Gastroesophageal sphincter (tissue), 4 donors: Measurements from ENCODE around the gene CACNG4. TPM values are rescaled to one million over a fixed set of nuclear protein-coding genes. Genes with fewer than 3 reads are reported as not detected.

Experiments used
- ATAC-seq: fragments of 150-250 bp; one replicate; pipeline ENCODE4 v1.9.1; 2016; ENCODE audit warnings: mild to moderate bottlenecking, moderate library complexity
- H3K27ac ChIP-seq, 4 donors: fragments of 200-600 bp; sonication (generic) in 3 of 4; 1 replicate in 3 of 4; 2 replicates in 1 of 4; pipeline ENCODE4 v1.5.1; 2016 to 2019
- H3K27me3 ChIP-seq: fragments of 200-600 bp; sonication (generic); one replicate; pipeline ENCODE4 v1.5.1; 2019
- H3K36me3 ChIP-seq, 2 donors: fragments of 200-600 bp; sonication (generic); one replicate each; pipeline ENCODE4 v1.5.1; 2019; ENCODE audit warnings: control low read depth in 1 of 2
- H3K4me1 ChIP-seq, 3 donors: fragments of 200-600 bp; sonication (generic); 1 replicate in 2 of 3; 2 replicates in 1 of 3; pipeline ENCODE4 v1.5.1; 2016 to 2019; ENCODE audit warnings: control low read depth in 2 of 3
- H3K4me3 ChIP-seq, 2 donors: fragments of 200-600 bp; sonication (generic); one replicate each; pipeline ENCODE4 v1.5.1; 2019; ENCODE audit warnings: mild to moderate bottlenecking in 1 of 2, moderate library complexity in 1 of 2
- H3K9me3 ChIP-seq, 3 donors: fragments of 200-600 bp; sonication (generic); one replicate each; pipeline ENCODE4 v1.5.1; 2017 to 2019; ENCODE audit warnings: control low read depth in 2 of 3
- EP300 ChIP-seq: sonication (generic); formaldehyde crosslinking; IDR thresholded peaks from one replicate; pipeline ENCODE4 v1.6.1; 2017; ENCODE audit warnings: antibody characterized with exemption, mild to moderate bottlenecking
- POLR2A ChIP-seq, 2 donors: fragments of 450-650 bp; IDR thresholded peaks; one replicate each; pipeline ENCODE4 v1.6.1; 2017; ENCODE audit warnings: antibody characterized with exemption in 2 of 2, mild to moderate bottlenecking in 2 of 2, moderate library complexity in 1 of 2
- POLR2AphosphoS5 ChIP-seq: sonication (generic); formaldehyde crosslinking; IDR thresholded peaks from one replicate; pipeline ENCODE4 v1.6.1; 2017; ENCODE audit warnings: antibody characterized with exemption
- WGBS, 2 donors: methylation state at CpG; one replicate each; pipeline ENCODE4 v1.1.5; 2018; ENCODE audit warnings: low coverage in 1 of 2; 5-methylcytosine and 5-hydroxymethylcytosine counted together
- total RNA-seq, 4 donors: library from RNA; depleted of rRNA; stranded (reverse); fragments of >200 nt; gene quantifications; one replicate each; pipeline ENCODE4 v1.1.0, GENCODE V29; 2016
- TF ChIP-seq, protein P1 (sequence below), 4 experiments: fragments of 200-600 bp in 2 of 4; fragments of 450-650 bp in 2 of 4; sonication (generic) in 1 of 4; IDR thresholded peaks; one replicate each; pipeline ENCODE4 v1.5.1; 2017 to 2019; ENCODE audit warnings: antibody characterized with exemption in 4 of 4, mild to moderate bottlenecking in 2 of 4, moderate library complexity in 2 of 4

Gene CACNG4
- total RNA-seq, 4 donors from 2014 or later: 0.13 to 13.5 (median 2.1) TPM; not detected in 1

DNA sequence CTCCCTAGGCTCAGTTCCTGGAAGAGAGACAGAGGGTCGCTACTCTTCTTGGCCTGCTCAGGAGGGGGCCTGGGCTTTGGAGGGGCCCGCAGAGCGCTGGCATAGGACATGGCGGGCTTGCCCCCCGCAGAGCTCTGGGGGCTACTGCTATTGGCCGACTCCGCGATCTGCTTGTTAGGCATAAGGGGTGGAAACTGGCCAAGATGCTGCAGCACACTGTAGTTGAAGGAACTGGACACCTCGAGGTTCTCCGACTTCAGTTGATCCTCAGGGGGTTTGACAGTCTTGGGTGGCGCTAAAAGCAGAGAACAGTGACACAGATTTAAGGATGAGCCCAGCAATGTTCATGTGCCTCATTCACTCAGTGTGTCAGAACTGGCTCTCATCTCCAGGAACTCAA is 113.8 kb downstream of the CACNG4 start:
- H3K9me3 ChIP-seq: no peaks in the 10 kb centered on the region
- H3K4me1 ChIP-seq: no peaks in the 10 kb centered on the region
- no peak overlapping the region for H3K27ac ChIP-seq
- WGBS, 2 donors: 96% methylated on average over 6 of the region's 11 CpGs; no CpG with 5 or more reads in 1 of the 2 donors
- H3K36me3 ChIP-seq: peaks cover 0 to 35% of the 10 kb centered on the region in 2 donors
- TF ChIP-seq EP300 (no peak), POLR2A (IDR thresholded peaks at IDR 0.05) (no peak), POLR2AphosphoS5 (no peak)
- TF ChIP-seq, protein P1, sequence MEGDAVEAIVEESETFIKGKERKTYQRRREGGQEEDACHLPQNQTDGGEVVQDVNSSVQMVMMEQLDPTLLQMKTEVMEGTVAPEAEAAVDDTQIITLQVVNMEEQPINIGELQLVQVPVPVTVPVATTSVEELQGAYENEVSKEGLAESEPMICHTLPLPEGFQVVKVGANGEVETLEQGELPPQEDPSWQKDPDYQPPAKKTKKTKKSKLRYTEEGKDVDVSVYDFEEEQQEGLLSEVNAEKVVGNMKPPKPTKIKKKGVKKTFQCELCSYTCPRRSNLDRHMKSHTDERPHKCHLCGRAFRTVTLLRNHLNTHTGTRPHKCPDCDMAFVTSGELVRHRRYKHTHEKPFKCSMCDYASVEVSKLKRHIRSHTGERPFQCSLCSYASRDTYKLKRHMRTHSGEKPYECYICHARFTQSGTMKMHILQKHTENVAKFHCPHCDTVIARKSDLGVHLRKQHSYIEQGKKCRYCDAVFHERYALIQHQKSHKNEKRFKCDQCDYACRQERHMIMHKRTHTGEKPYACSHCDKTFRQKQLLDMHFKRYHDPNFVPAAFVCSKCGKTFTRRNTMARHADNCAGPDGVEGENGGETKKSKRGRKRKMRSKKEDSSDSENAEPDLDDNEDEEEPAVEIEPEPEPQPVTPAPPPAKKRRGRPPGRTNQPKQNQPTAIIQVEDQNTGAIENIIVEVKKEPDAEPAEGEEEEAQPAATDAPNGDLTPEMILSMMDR (IDR thresholded peaks at IDR 0.05): no peak
- ATAC-seq: no peak
- no peaks in the 10 kb centered on the region for H3K27me3 ChIP-seq
- no peak overlapping the region for H3K4me3 ChIP-seq

DNA sequence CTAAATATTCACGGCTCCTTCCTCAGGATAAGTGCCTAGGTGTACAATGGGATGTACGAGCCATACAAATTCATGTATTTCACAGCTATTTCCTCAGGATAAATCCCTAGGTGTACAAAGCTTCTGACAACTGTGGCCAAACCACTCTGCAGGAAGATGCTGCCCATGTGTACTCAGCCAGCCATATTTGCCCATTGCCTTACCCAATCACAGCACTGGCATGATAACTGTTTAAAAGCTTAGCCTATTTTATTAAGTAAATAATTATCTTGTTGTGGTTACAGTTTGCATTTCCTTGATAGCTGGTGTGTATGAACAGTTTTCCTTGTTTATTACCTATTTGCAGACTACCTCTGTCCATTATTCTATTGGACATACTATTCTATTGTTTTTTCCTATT is 115.0 kb downstream of the CACNG4 start:
- H3K4me3 ChIP-seq: no peak overlapping the region
- peaks cover 0 to 41% of the 10 kb centered on the region in 2 donors for H3K36me3 ChIP-seq
- TF ChIP-seq, protein P1 (IDR thresholded peaks at IDR 0.05): no peak
- TF ChIP-seq POLR2AphosphoS5: no peak
- no peak for TF ChIP-seq POLR2A (IDR thresholded peaks at IDR 0.05)
- TF ChIP-seq EP300: no peak
- no peaks in the 10 kb centered on the region for H3K9me3 ChIP-seq
- WGBS, 2 donors: 95% methylated on average over 2 of the region's 2 CpGs; no CpG with 5 or more reads in 1 of the 2 donors
- H3K27ac ChIP-seq: no peak overlapping the region
- no peak for ATAC-seq
- H3K27me3 ChIP-seq: no peaks in the 10 kb centered on the region
- H3K4me1 ChIP-seq: no peaks in the 10 kb centered on the region

DNA sequence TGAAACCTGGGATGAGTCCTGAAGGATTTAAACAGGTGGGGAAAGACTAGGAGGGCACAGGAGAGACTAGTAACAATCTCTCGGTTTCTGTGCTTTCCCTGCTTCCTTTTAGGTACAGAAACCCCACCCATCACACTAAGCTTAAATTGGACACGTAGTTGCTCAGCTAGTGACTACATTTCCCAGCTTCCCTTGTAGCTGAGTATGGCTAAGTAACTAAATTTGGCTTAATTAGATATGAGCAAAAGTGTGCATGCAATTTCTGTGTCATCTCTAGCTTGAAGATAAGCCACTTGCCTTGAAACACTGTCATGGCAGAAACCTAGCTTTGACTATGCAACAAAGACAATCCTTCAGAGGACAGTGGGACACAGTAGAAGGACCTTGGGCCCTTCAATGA is 116.3 kb downstream of the CACNG4 start:
- ATAC-seq: no peak
- no peak overlapping the region for H3K4me3 ChIP-seq
- TF ChIP-seq EP300 (no peak), POLR2AphosphoS5 (no peak), POLR2A (IDR thresholded peaks at IDR 0.05) (no peak)
- TF ChIP-seq, protein P1 (IDR thresholded peaks at IDR 0.05): no peak
- H3K27ac ChIP-seq: no peak overlapping the region
- no peaks in the 10 kb centered on the region for H3K9me3 ChIP-seq
- H3K4me1 ChIP-seq: no peaks in the 10 kb centered on the region
- H3K36me3 ChIP-seq: peaks cover 0 to 49% of the 10 kb centered on the region in 2 donors
- no peaks in the 10 kb centered on the region for H3K27me3 ChIP-seq
- 93 to 100% methylated on average over 2 of the region's 2 CpGs for WGBS, 2 donors

DNA sequence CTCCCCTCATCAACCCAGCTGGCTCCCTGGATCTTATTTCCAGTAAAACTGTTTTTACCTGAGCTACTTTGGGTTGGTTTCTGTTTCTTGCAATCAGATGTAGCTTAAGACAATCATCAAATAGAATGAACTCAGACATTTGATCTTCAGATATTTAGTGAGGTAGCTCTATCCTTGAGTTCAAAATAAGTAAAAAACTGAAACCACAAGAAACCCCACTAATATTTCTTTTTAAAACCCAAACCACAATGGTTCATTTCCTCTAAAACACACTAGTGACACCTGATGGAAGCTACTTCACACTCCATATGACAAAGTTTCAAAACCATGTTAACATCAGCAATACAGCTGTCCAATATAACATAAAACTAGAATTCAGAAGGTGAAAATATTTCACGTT is 117.6 kb downstream of the CACNG4 start:
- ATAC-seq: no peak
- no peaks in the 10 kb centered on the region for H3K27me3 ChIP-seq
- TF ChIP-seq EP300: no peak
- TF ChIP-seq, protein P1 (IDR thresholded peaks at IDR 0.05): no peak
- H3K36me3 ChIP-seq: peaks cover 0 to 54% of the 10 kb centered on the region in 2 donors
- 67 to 80% methylated on average over 1 of the region's 1 CpG for WGBS, 2 donors
- H3K4me3 ChIP-seq: no peak overlapping the region
- no peaks in the 10 kb centered on the region for H3K4me1 ChIP-seq
- H3K27ac ChIP-seq: no peak overlapping the region
- no peaks in the 10 kb centered on the region for H3K9me3 ChIP-seq

Other genes with a start within 250 kb of the CACNG4 start
- not detected for gene CACNG5, start 129.6 kb upstream of the CACNG4 start, total RNA-seq
- gene CACNG1, start 79.8 kb downstream of the CACNG4 start, total RNA-seq: not detected